ENCODE data around the gene JAZF1. TPM values are rescaled to one million over a fixed set of nuclear protein-coding genes. Genes with fewer than 3 reads are reported as not detected.

The JAZF1 gene
- total and polyA plus RNA-seq, 5 donors from 2014 or later: 6.4 to 30.7 (median 7.6) TPM

DNA sequence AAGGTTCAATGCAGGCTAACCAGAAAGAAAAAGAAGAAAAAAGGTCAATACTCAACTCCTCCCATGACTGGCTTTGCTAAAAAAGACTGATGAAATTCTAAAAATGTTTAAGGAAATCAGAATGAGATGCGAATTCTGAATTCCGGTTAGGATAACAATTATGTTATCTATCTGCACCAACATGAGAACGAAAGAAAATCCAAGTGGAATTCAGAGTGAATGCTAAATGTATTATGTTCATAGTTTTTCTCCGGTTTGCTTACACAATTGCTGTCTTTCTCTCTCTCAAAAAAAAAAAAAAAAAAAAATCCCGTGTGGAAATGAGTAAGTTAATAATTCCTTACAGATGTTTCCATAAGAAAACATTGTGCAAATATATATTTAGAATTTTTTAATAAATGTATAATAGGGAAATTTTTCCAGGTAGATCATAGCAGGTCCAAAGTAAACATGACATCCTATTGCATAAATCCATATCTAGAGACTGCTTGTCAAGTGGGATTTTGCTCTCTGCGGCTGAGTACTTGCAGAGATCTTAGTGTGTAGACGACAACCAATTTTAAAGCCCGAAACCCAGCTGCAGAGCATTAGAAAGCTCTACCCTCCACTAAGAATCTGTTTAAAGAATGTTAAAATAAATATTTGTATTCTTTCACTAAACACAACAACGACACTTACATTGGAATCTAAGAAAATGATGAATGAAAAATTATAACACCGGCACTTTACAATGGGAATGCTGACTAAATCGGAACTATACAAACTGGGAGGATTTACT is 104.0 kb downstream of the JAZF1 start:
- ATAC-seq (ENCODE audit: low read depth in 2 of 2): no peak
- no peak overlapping the region for H3K4me3 ChIP-seq (ENCODE audit: low read depth, low read length)
- H3K9me3 Mint-ChIP-seq: no peaks in the 10 kb centered on the region
- no peak overlapping the region for H3K4me3 Mint-ChIP-seq
- no peaks in the 10 kb centered on the region for H3K9me3 ChIP-seq (ENCODE audit: control insufficient read depth in 2 of 2, low read length in 2 of 2)
- DNase-seq: no peak
- H3K27me3 Mint-ChIP-seq: no peaks in the 10 kb centered on the region
- H3K27me3 ChIP-seq (ENCODE audit: control insufficient read depth, insufficient read depth, low read length): no peaks in the 10 kb centered on the region
- H3K4me1 Mint-ChIP-seq: peaks cover 13 to 16% (median 16%) of the 10 kb centered on the region in 4 donors
- H3K27ac Mint-ChIP-seq: no peak overlapping the region
- H3K27ac ChIP-seq (ENCODE audit: insufficient read depth, low read length, poor library complexity, severe bottlenecking): no peak overlapping the region
- no peaks in the 10 kb centered on the region for H3K36me3 ChIP-seq (ENCODE audit: control insufficient read depth, insufficient read depth, low read length)
- H3K36me3 Mint-ChIP-seq: no peaks in the 10 kb centered on the region
- no peaks in the 10 kb centered on the region for H3K4me1 ChIP-seq (ENCODE audit: control insufficient read depth, insufficient read depth, low read length, poor library complexity, severe bottlenecking)

DNA sequence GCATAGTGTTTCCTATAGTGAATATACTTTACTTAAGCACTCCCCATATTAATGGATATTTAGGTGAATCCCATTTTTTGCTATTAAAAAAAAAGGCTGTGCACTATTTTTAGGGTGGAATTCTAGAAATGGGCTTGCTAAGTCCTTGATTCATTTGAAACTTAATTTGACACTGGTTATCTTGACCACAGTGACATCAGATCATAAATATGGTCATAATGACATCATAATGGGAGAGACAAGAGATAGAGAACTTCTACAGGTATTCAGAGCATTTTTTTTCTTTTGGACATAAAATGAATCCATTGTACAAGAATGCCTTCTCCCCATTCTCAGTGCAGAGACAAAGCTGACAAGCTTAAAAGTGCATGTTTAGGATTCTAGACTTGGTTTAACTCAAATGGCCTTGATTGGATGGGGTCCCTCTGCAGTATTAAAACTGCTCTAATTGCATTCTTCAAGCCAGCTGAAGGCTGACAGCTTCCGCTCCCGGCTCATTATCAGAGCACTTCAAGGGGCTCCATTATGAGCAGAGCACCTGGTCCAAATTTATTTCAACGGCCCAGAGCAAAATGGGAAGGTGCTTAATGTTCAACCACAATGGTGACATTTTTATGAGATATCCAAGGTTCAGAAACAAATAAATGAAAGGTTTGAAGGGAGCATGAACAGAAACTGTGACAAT is 104.8 kb downstream of the JAZF1 start:
- Mint-ChIP-seq H3K36me3 (no peaks in the 10 kb centered on the region), H3K4me1 (peaks cover 10 to 16% (median 16%) of the 10 kb centered on the region in 4 donors), H3K27me3 (no peaks in the 10 kb centered on the region), H3K27ac (no peak overlapping the region), H3K4me3 (no peak overlapping the region), H3K9me3 (no peaks in the 10 kb centered on the region)
- ATAC-seq (ENCODE audit: low read depth in 2 of 2): no peak
- no peaks in the 10 kb centered on the region for H3K27me3 ChIP-seq (ENCODE audit: control insufficient read depth, insufficient read depth, low read length)
- H3K36me3 ChIP-seq (ENCODE audit: control insufficient read depth, insufficient read depth, low read length): no peaks in the 10 kb centered on the region
- H3K4me3 ChIP-seq (ENCODE audit: low read depth, low read length): no peak overlapping the region
- no peaks in the 10 kb centered on the region for H3K9me3 ChIP-seq (ENCODE audit: control insufficient read depth in 2 of 2, low read length in 2 of 2)
- H3K4me1 ChIP-seq (ENCODE audit: control insufficient read depth, insufficient read depth, low read length, poor library complexity, severe bottlenecking): no peaks in the 10 kb centered on the region
- DNase-seq: no peak
- H3K27ac ChIP-seq (ENCODE audit: insufficient read depth, low read length, poor library complexity, severe bottlenecking): no peak overlapping the region

DNA sequence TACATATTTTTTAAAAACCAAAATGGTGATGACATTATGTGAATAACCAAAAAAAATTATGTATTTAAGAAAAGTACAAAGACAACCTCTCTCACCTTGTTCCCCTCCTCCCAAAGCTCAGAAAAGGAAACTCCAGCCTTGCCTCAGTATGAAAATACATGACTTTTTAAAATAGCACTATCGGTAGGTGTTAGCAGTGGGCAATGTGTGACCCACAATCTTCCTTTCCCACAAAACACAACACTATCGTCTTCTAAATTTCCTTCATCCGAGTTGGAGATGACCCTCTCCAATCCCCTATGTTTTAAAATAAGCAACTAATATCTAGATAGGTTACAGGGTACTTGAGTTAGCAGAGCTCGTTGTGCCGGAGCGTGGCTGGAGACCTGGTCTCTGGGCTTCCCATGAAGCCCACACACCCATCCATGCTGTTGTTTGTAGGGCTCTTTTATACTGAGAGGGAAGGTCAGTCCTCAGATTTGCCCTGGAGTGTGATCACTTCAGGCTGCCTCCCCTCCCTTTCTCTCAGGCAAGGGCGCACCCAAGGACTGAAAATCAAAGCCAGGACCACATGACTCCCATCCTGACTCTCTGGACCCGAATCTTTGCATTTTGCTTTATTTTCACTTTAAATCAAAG is 107.6 kb downstream of the JAZF1 start:
- Mint-ChIP-seq H3K4me1 (peaks cover 3 to 16% (median 8%) of the 10 kb centered on the region in 4 donors), H3K27me3 (no peaks in the 10 kb centered on the region)

GRCh38 chr7:28071570-28071969 is 109.0 kb downstream of the JAZF1 start:
- no peaks in the 10 kb centered on the region for H3K4me1 ChIP-seq (ENCODE audit: control insufficient read depth, insufficient read depth, low read length, poor library complexity, severe bottlenecking)
- Mint-ChIP-seq H3K27me3 (no peaks in the 10 kb centered on the region), H3K36me3 (peaks cover 8% of the 10 kb centered on the region), H3K4me3 (no peak overlapping the region), H3K4me1 (peaks cover 0 to 12% (median 4%) of the 10 kb centered on the region in 4 donors), H3K27ac (no peak overlapping the region), H3K9me3 (no peaks in the 10 kb centered on the region)
- DNase-seq (no peak), ATAC-seq (ENCODE audit: low read depth in 2 of 2) (no peak)
- H3K9me3 ChIP-seq (ENCODE audit: control insufficient read depth in 2 of 2, low read length in 2 of 2): no peaks in the 10 kb centered on the region
- no peak overlapping the region for H3K27ac ChIP-seq (ENCODE audit: insufficient read depth, low read length, poor library complexity, severe bottlenecking)
- H3K36me3 ChIP-seq (ENCODE audit: control insufficient read depth, insufficient read depth, low read length): no peaks in the 10 kb centered on the region
- no peak overlapping the region for H3K4me3 ChIP-seq (ENCODE audit: low read depth, low read length)
- H3K27me3 ChIP-seq (ENCODE audit: control insufficient read depth, insufficient read depth, low read length): no peaks in the 10 kb centered on the region

More for the DNA sequence above, 107.6 kb downstream of the JAZF1 start:
- no peak for ATAC-seq (ENCODE audit: low read depth in 2 of 2)
- H3K4me3 ChIP-seq (ENCODE audit: low read depth, low read length): no peak overlapping the region
- Mint-ChIP-seq H3K4me3 (no peak overlapping the region), H3K9me3 (no peaks in the 10 kb centered on the region), H3K27ac (no peak overlapping the region), H3K36me3 (peaks cover 4% of the 10 kb centered on the region)
- H3K36me3 ChIP-seq (ENCODE audit: control insufficient read depth, insufficient read depth, low read length): no peaks in the 10 kb centered on the region
- H3K9me3 ChIP-seq (ENCODE audit: control insufficient read depth in 2 of 2, low read length in 2 of 2): no peaks in the 10 kb centered on the region
- H3K27ac ChIP-seq (ENCODE audit: insufficient read depth, low read length, poor library complexity, severe bottlenecking): no peak overlapping the region
- H3K27me3 ChIP-seq (ENCODE audit: control insufficient read depth, insufficient read depth, low read length): no peaks in the 10 kb centered on the region
- no peaks in the 10 kb centered on the region for H3K4me1 ChIP-seq (ENCODE audit: control insufficient read depth, insufficient read depth, low read length, poor library complexity, severe bottlenecking)
- DNase-seq: no peak

DNA sequence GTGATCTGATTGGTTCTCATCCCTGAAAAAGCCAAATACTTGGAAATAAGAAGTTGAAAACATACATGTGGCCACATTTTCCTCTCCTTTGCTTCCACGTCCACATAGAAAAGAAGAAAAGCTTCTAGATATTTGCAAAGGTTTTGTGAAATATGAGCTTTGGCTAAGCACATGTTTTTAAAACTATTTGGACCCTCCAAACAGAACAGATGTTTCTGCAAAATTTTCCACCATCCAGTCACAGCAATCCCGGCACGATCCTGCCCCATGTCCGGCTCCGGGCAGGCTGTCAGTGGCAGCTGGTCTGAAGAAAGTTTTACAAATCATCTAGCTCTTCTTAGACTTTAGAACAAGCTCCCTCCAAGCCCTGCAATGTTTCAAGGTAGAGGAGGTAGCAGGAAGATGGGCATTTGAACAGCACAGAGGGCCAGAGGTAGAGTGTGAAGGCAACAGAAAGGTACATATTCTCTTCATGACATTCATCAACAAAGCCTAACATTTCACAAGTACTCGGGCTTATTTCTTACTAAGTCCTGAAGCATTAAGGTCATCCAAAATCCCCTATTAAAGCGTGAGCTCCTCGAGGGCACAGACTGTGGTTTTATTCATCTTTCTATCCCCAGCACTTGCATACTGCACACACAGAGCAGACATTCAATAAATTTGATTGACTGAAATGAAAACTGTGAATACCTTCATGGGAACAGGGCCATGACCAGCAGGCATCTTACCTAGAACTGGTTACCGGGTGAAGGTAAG is 110.1 kb downstream of the JAZF1 start:
- Mint-ChIP-seq H3K27ac (no peak overlapping the region), H3K36me3 (peaks cover 8% of the 10 kb centered on the region), H3K4me3 (no peak overlapping the region), H3K9me3 (no peaks in the 10 kb centered on the region), H3K27me3 (no peaks in the 10 kb centered on the region), H3K4me1 (peaks cover 0 to 12% (median 3%) of the 10 kb centered on the region in 4 donors)
- H3K27ac ChIP-seq (ENCODE audit: insufficient read depth, low read length, poor library complexity, severe bottlenecking): no peak overlapping the region
- no peak for DNase-seq
- H3K36me3 ChIP-seq (ENCODE audit: control insufficient read depth, insufficient read depth, low read length): no peaks in the 10 kb centered on the region
- no peak for ATAC-seq (ENCODE audit: low read depth in 2 of 2)
- H3K27me3 ChIP-seq (ENCODE audit: control insufficient read depth, insufficient read depth, low read length): no peaks in the 10 kb centered on the region
- no peaks in the 10 kb centered on the region for H3K4me1 ChIP-seq (ENCODE audit: control insufficient read depth, insufficient read depth, low read length, poor library complexity, severe bottlenecking)
- H3K9me3 ChIP-seq (ENCODE audit: control insufficient read depth in 2 of 2, low read length in 2 of 2): no peaks in the 10 kb centered on the region
- no peak overlapping the region for H3K4me3 ChIP-seq (ENCODE audit: low read depth, low read length)

- Mint-ChIP-seq H3K4me1 (peaks cover 0 to 10% (median under 1%) of the 10 kb centered on the region in 4 donors), H3K9me3 (no peaks in the 10 kb centered on the region), H3K4me3 (no peak overlapping the region), H3K27me3 (no peaks in the 10 kb centered on the region), H3K27ac (no peak overlapping the region), H3K36me3 (peaks cover 8% of the 10 kb centered on the region)
- no peak for DNase-seq
- H3K27me3 ChIP-seq (ENCODE audit: control insufficient read depth, insufficient read depth, low read length): no peaks in the 10 kb centered on the region
- H3K4me3 ChIP-seq (ENCODE audit: low read depth, low read length): no peak overlapping the region
- no peaks in the 10 kb centered on the region for H3K9me3 ChIP-seq (ENCODE audit: control insufficient read depth in 2 of 2, low read length in 2 of 2)
- no peaks in the 10 kb centered on the region for H3K36me3 ChIP-seq (ENCODE audit: control insufficient read depth, insufficient read depth, low read length)
- no peak overlapping the region for H3K27ac ChIP-seq (ENCODE audit: insufficient read depth, low read length, poor library complexity, severe bottlenecking)
- ATAC-seq (ENCODE audit: low read depth in 2 of 2): no peak
- H3K4me1 ChIP-seq (ENCODE audit: control insufficient read depth, insufficient read depth, low read length, poor library complexity, severe bottlenecking): no peaks in the 10 kb centered on the region
These were observed 110.8 kb downstream of the JAZF1 start for GRCh38 chr7:28069807-28070206.

GRCh38 chr7:28069388-28069787 is 111.2 kb downstream of the JAZF1 start:
- DNase-seq (no peak), ATAC-seq (ENCODE audit: low read depth in 2 of 2) (no peak)
- Histone ChIP-seq H3K27ac (ENCODE audit: insufficient read depth, low read length, poor library complexity, severe bottlenecking) (no peak overlapping the region), H3K36me3 (ENCODE audit: control insufficient read depth, insufficient read depth, low read length) (no peaks in the 10 kb centered on the region), H3K4me3 (ENCODE audit: low read depth, low read length) (no peak overlapping the region), H3K9me3 (ENCODE audit: control insufficient read depth in 2 of 2, low read length in 2 of 2) (no peaks in the 10 kb centered on the region), H3K27me3 (ENCODE audit: control insufficient read depth, insufficient read depth, low read length) (no peaks in the 10 kb centered on the region), H3K4me1 (ENCODE audit: control insufficient read depth, insufficient read depth, low read length, poor library complexity, severe bottlenecking) (no peaks in the 10 kb centered on the region)
- H3K27me3 Mint-ChIP-seq: no peaks in the 10 kb centered on the region
- peaks cover 0 to 10% (median under 1%) of the 10 kb centered on the region in 4 donors for H3K4me1 Mint-ChIP-seq
- no peak overlapping the region for H3K4me3 Mint-ChIP-seq
- H3K27ac Mint-ChIP-seq: no peak overlapping the region
- H3K36me3 Mint-ChIP-seq: peaks cover 8% of the 10 kb centered on the region
- no peaks in the 10 kb centered on the region for H3K9me3 Mint-ChIP-seq

Measured in CD4-positive, CD25-positive, alpha-beta regulatory T cell (primary cell).